Stimulated activated naive B cell treated with anti-CD40 and anti-IgM and Interleukin-4, amounts not matched to agents 10 μg/mL and 1 μg/mL and 100 μg/mL, for 72 hours (primary cell): Measurements from ENCODE around the gene PHKB.

Experiments used
- ATAC-seq, 2 donors: fragments of 150-1000 bp; cut with Tn5 transposase; replicated peaks; 2 replicates each; pipeline ENCODE4 v1.10.0; 2021; ENCODE audit warnings: moderate library complexity in 1 of 2
- DNase-seq: peaks from one replicate; pipeline ENCODE4 v3.0.0; 2021
- H3K27ac Mint-ChIP-seq: one replicate; pipeline ENCODE4 v1.8.0; 2022; ENCODE audit warnings: mild to moderate bottlenecking, mixed read lengths
- H3K27me3 Mint-ChIP-seq, 2 donors: one replicate each; pipeline ENCODE4 v1.8.0; 2022; ENCODE audit warnings: mixed read lengths in 2 of 2
- H3K36me3 Mint-ChIP-seq, 2 donors: one replicate each; pipeline ENCODE4 v1.8.0; 2022; ENCODE audit warnings: mixed read lengths in 2 of 2, mild to moderate bottlenecking in 1 of 2
- H3K4me1 Mint-ChIP-seq, 2 donors: one replicate each; pipeline ENCODE4 v1.8.0; 2022; ENCODE audit warnings: mixed read lengths in 2 of 2, mild to moderate bottlenecking in 1 of 2
- H3K4me3 Mint-ChIP-seq, 2 donors: one replicate each; pipeline ENCODE4 v1.8.0; 2022; ENCODE audit warnings: mild to moderate bottlenecking in 2 of 2, mixed read lengths in 2 of 2, moderate library complexity in 1 of 2
- H3K9me3 Mint-ChIP-seq, 2 donors: one replicate each; pipeline ENCODE4 v1.8.0; 2022; ENCODE audit warnings: mixed read lengths in 2 of 2, mild to moderate bottlenecking in 1 of 2

The PHKB gene

GRCh38 chr16:47725188-47725695 lies 264.1 kb downstream of the PHKB start:
- Mint-ChIP-seq H3K27ac (no peak overlapping the region), H3K4me1 (peaks cover 8 to 11% of the 10 kb centered on the region in 2 donors), H3K4me3 (no peak overlapping the region), H3K36me3 (no peaks in the 10 kb centered on the region), H3K27me3 (peaks cover 0 to 4% of the 10 kb centered on the region in 2 donors), H3K9me3 (no peaks in the 10 kb centered on the region)
- no peak for DNase-seq
- no peak for ATAC-seq

- Mint-ChIP-seq H3K27ac (no peak overlapping the region), H3K9me3 (no peaks in the 10 kb centered on the region), H3K4me3 (no peak overlapping the region), H3K27me3 (peaks cover 0 to 4% of the 10 kb centered on the region in 2 donors), H3K4me1 (peaks cover 8 to 11% of the 10 kb centered on the region in 2 donors), H3K36me3 (no peaks in the 10 kb centered on the region)
- no peak for DNase-seq
- ATAC-seq: no peak
Observed at GRCh38 chr16:47726031-47726675, 265.0 kb downstream of the PHKB start.

- H3K4me1 Mint-ChIP-seq: peaks cover 8 to 11% of the 10 kb centered on the region in 2 donors
- no peaks in the 10 kb centered on the region for H3K9me3 Mint-ChIP-seq
- H3K36me3 Mint-ChIP-seq: peaks cover 0 to 2% of the 10 kb centered on the region in 2 donors
- peaks cover 4 to 5% of the 10 kb centered on the region in 2 donors for H3K27me3 Mint-ChIP-seq
- ATAC-seq (no peak), DNase-seq (no peak)
- H3K4me3 Mint-ChIP-seq: no peak overlapping the region
- no peak overlapping the region for H3K27ac Mint-ChIP-seq
Observed at GRCh38 chr16:47727131-47727530, 266.0 kb downstream of the PHKB start.

GRCh38 chr16:47728205-47728604 lies 267.1 kb downstream of the PHKB start:
- peaks cover 8 to 13% of the 10 kb centered on the region in 2 donors for H3K27me3 Mint-ChIP-seq
- no peaks in the 10 kb centered on the region for H3K9me3 Mint-ChIP-seq
- DNase-seq (no peak), ATAC-seq (peak; percentile 51 to 61)
- H3K4me1 Mint-ChIP-seq: peaks cover 8 to 11% of the 10 kb centered on the region in 2 donors
- peaks cover 0 to 2% of the 10 kb centered on the region in 2 donors for H3K36me3 Mint-ChIP-seq
- no peak overlapping the region for H3K4me3 Mint-ChIP-seq
- no peak overlapping the region for H3K27ac Mint-ChIP-seq

GRCh38 chr16:47729701-47730100 lies 268.6 kb downstream of the PHKB start:
- peaks cover 0 to 2% of the 10 kb centered on the region in 2 donors for H3K36me3 Mint-ChIP-seq
- no peak overlapping the region for H3K27ac Mint-ChIP-seq
- peaks cover 8 to 11% of the 10 kb centered on the region in 2 donors for H3K4me1 Mint-ChIP-seq
- no peaks in the 10 kb centered on the region for H3K9me3 Mint-ChIP-seq
- no peak overlapping the region for H3K4me3 Mint-ChIP-seq
- DNase-seq (no peak), ATAC-seq (no peak)
- peaks cover 8 to 13% of the 10 kb centered on the region in 2 donors for H3K27me3 Mint-ChIP-seq

- ATAC-seq (no peak), DNase-seq (no peak)
- H3K27ac Mint-ChIP-seq: no peak overlapping the region
- H3K27me3 Mint-ChIP-seq: peaks cover 6 to 24% of the 10 kb centered on the region in 2 donors
- H3K36me3 Mint-ChIP-seq: peaks cover 0 to 2% of the 10 kb centered on the region in 2 donors
- peaks cover 8 to 11% of the 10 kb centered on the region in 2 donors for H3K4me1 Mint-ChIP-seq
- H3K9me3 Mint-ChIP-seq: no peaks in the 10 kb centered on the region
- no peak overlapping the region for H3K4me3 Mint-ChIP-seq
Observed at GRCh38 chr16:47731252-47731651, 270.1 kb downstream of the PHKB start.

- Mint-ChIP-seq H3K4me3 (no peak overlapping the region), H3K27me3 (peaks cover 8 to 28% of the 10 kb centered on the region in 2 donors), H3K4me1 (peaks cover 8 to 11% of the 10 kb centered on the region in 2 donors), H3K9me3 (no peaks in the 10 kb centered on the region), H3K36me3 (peaks cover 0 to 2% of the 10 kb centered on the region in 2 donors), H3K27ac (no peak overlapping the region)
- DNase-seq (no peak), ATAC-seq (no peak)
Observed at GRCh38 chr16:47732122-47732521, 271.0 kb downstream of the PHKB start.

GRCh38 chr16:47732523-47733111 lies 271.5 kb downstream of the PHKB start:
- no peaks in the 10 kb centered on the region for H3K9me3 Mint-ChIP-seq
- no peak overlapping the region for H3K4me3 Mint-ChIP-seq
- peaks cover 8 to 28% of the 10 kb centered on the region in 2 donors for H3K27me3 Mint-ChIP-seq
- H3K36me3 Mint-ChIP-seq: peaks cover 0 to 2% of the 10 kb centered on the region in 2 donors
- no peak for DNase-seq
- no peak overlapping the region for H3K27ac Mint-ChIP-seq
- peaks cover 8 to 11% of the 10 kb centered on the region in 2 donors for H3K4me1 Mint-ChIP-seq
- ATAC-seq: peak in 1 of 2 donors; percentile 33

- no peak overlapping the region for H3K4me3 Mint-ChIP-seq
- peaks cover 4 to 6% of the 10 kb centered on the region in 2 donors for H3K9me3 Mint-ChIP-seq
- ATAC-seq (no peak), DNase-seq (no peak)
- H3K27ac Mint-ChIP-seq: no peak overlapping the region
- peaks cover 8 to 28% of the 10 kb centered on the region in 2 donors for H3K27me3 Mint-ChIP-seq
- H3K36me3 Mint-ChIP-seq: peaks cover 4% of the 10 kb centered on the region in 2 donors
- H3K4me1 Mint-ChIP-seq: no peaks in the 10 kb centered on the region
Observed at GRCh38 chr16:47734081-47734857, 273.1 kb downstream of the PHKB start.

GRCh38 chr16:47734987-47735594 lies 274.0 kb downstream of the PHKB start:
- no peaks in the 10 kb centered on the region for H3K4me1 Mint-ChIP-seq
- no peak overlapping the region for H3K27ac Mint-ChIP-seq
- H3K4me3 Mint-ChIP-seq: no peak overlapping the region
- no peak for ATAC-seq
- H3K36me3 Mint-ChIP-seq: peaks cover 8% of the 10 kb centered on the region in 2 donors
- DNase-seq: no peak
- H3K9me3 Mint-ChIP-seq: peaks cover 4 to 10% of the 10 kb centered on the region in 2 donors
- peaks cover 8 to 28% of the 10 kb centered on the region in 2 donors for H3K27me3 Mint-ChIP-seq

- Mint-ChIP-seq H3K36me3 (no peaks in the 10 kb centered on the region), H3K9me3 (no peaks in the 10 kb centered on the region), H3K4me1 (no peaks in the 10 kb centered on the region), H3K4me3 (no peak overlapping the region), H3K27me3 (peaks cover 5 to 8% of the 10 kb centered on the region in 2 donors), H3K27ac (no peak overlapping the region)
- no peak for DNase-seq
- ATAC-seq: no peak
Observed at GRCh38 chr16:47750371-47750770, 289.2 kb downstream of the PHKB start.
